ENCODE results near the gene PRELP.

The PRELP gene

GRCh38 chr1:203479646-203480045, 4.0 kb downstream of the PRELP start:
- no peak for DNase-seq

- DNase-seq = no peak
These were observed 4.5 kb downstream of the PRELP start for GRCh38 chr1:203480084-203480483.

- peak; percentile 23 for DNase-seq
These were observed 5.0 kb downstream of the PRELP start for GRCh38 chr1:203480525-203481084.

GRCh38 chr1:203481196-203481595, 5.6 kb downstream of the PRELP start:
- no peak for DNase-seq

- no peak for DNase-seq
These were observed 11.2 kb downstream of the PRELP start for GRCh38 chr1:203486618-203487370.

- no peak for DNase-seq
These were observed 12.9 kb downstream of the PRELP start for GRCh38 chr1:203488539-203488938.

- DNase-seq = no peak
These were observed 15.0 kb downstream of the PRELP start for GRCh38 chr1:203490607-203491006.

- no peak for DNase-seq
These were observed 16.1 kb downstream of the PRELP start for GRCh38 chr1:203491664-203492063.

GRCh38 chr1:203492082-203492747, 16.6 kb downstream of the PRELP start:
- no peak for DNase-seq

- DNase-seq = no peak
These were observed 17.1 kb downstream of the PRELP start for GRCh38 chr1:203492748-203493130.

- no peak for DNase-seq
These were observed 18.3 kb downstream of the PRELP start, which contains the start of gene OPTC for GRCh38 chr1:203493901-203494300. Gene OPTC, plus strand, starts transcription at chr1:203494153. Its CDS starts 1,853 bp downstream, at chr1:203496006.

GRCh38 chr1:203495845-203496244, 20.2 kb downstream of the PRELP start:
- no peak for DNase-seq

- DNase-seq = no peak
These were observed 21.7 kb downstream of the PRELP start for GRCh38 chr1:203497269-203497777.

GRCh38 chr1:203499643-203500278, 24.2 kb downstream of the PRELP start:
- DNase-seq = no peak

GRCh38 chr1:203500279-203500678, 24.7 kb downstream of the PRELP start:
- DNase-seq = no peak

GRCh38 chr1:203503836-203504235, 28.2 kb downstream of the PRELP start:
- no peak for DNase-seq

GRCh38 chr1:203504400-203505250, 29.0 kb downstream of the PRELP start:
- DNase-seq = peak; percentile 84

- DNase-seq = no peak
These were observed 30.1 kb downstream of the PRELP start for GRCh38 chr1:203505526-203506204.

GRCh38 chr1:203506858-203507626, 31.4 kb downstream of the PRELP start:
- DNase-seq = no peak

GRCh38 chr1:203507759-203508158, 32.2 kb downstream of the PRELP start:
- no peak for DNase-seq
